Adipocyte (in vitro differentiated cells): ENCODE data around the gene SPINT1.
A peak's percentile ranks its signal among the peaks of the same experiment; 100 is the strongest.

Experiments used
- DNase-seq: peaks from one replicate; pipeline ENCODE4 v3.0.0-alpha.2; 2015; ENCODE audit warnings: low read depth
- H3K27me3 ChIP-seq: replicated peaks from 2 replicates; pipeline ENCODE4 v1.7.0; 2013; ENCODE audit warnings: mild to moderate bottlenecking, low read length, moderate library complexity; ENCODE audit not compliant: control insufficient read depth, insufficient read depth
- H3K36me3 ChIP-seq: 2 replicates; pipeline ENCODE4 v1.7.0; 2013; ENCODE audit warnings: low read length, mild to moderate bottlenecking, moderate library complexity; ENCODE audit not compliant: control insufficient read depth, insufficient read depth, severe bottlenecking
- H3K4me1 ChIP-seq: 2 replicates; pipeline ENCODE4 v1.7.0; 2013; ENCODE audit warnings: mild to moderate bottlenecking, low read length, moderate library complexity; ENCODE audit not compliant: control insufficient read depth, insufficient read depth
- H3K4me3 ChIP-seq: 2 replicates; pipeline ENCODE4 v1.7.0; 2013; ENCODE audit warnings: mild to moderate bottlenecking, low read length, moderate library complexity
- H3K9ac ChIP-seq: 2 replicates; pipeline ENCODE4 v1.7.0; 2013; ENCODE audit warnings: mild to moderate bottlenecking, low read length, moderate library complexity
- H3K9me3 ChIP-seq: 2 replicates; pipeline ENCODE4 v1.7.0; 2013; ENCODE audit warnings: mild to moderate bottlenecking, low read length, moderate library complexity; ENCODE audit not compliant: control insufficient read depth

Gene SPINT1

GRCh38 chr15:40881351-40881750 lies 37.5 kb downstream of the SPINT1 start:
- Histone ChIP-seq H3K9ac (no peak overlapping the region), H3K4me1 (no peaks in the 10 kb centered on the region), H3K4me3 (no peak overlapping the region), H3K36me3 (no peaks in the 10 kb centered on the region), H3K27me3 (no peaks in the 10 kb centered on the region), H3K9me3 (no peaks in the 10 kb centered on the region)
- no peak for DNase-seq

- no peak for DNase-seq
- Histone ChIP-seq H3K9ac (no peak overlapping the region), H3K4me3 (no peak overlapping the region), H3K27me3 (no peaks in the 10 kb centered on the region), H3K4me1 (no peaks in the 10 kb centered on the region), H3K36me3 (no peaks in the 10 kb centered on the region), H3K9me3 (no peaks in the 10 kb centered on the region)
Observed at GRCh38 chr15:40886586-40886985, 42.7 kb downstream of the SPINT1 start.

DNA sequence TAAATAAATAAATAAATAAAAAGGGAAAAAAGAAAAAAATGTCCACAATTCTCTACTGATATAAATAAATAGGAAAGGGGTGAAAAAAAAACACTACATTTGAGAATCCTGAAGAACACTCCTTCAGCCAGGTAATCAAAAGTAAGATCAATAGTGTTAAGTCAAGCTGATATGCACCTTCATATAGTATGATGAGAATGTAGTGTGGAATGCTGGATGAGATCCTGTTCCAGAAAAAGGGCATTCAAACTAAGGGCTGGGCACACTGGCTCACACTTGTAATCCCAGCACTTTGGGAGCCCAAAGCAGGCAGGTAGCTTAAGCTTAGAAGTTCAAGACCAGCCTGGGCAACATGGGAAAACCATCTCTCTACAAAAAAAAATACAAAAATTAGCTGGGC lies 45.3 kb downstream of the SPINT1 start:
- DNase-seq, result no peak
- Histone ChIP-seq H3K36me3 (no peaks in the 10 kb centered on the region), H3K4me1 (peaks cover 4% of the 10 kb centered on the region), H3K27me3 (no peaks in the 10 kb centered on the region), H3K9me3 (no peaks in the 10 kb centered on the region), H3K4me3 (no peak overlapping the region), H3K9ac (no peak overlapping the region)

- H3K27me3 ChIP-seq, result no peaks in the 10 kb centered on the region
- no peak for DNase-seq
- no peak overlapping the region for H3K4me3 ChIP-seq
- no peaks in the 10 kb centered on the region for H3K9me3 ChIP-seq
- H3K36me3 ChIP-seq, result no peaks in the 10 kb centered on the region
- H3K4me1 ChIP-seq, result peaks cover 14% of the 10 kb centered on the region
- H3K9ac ChIP-seq, result no peak overlapping the region
Observed at GRCh38 chr15:40891138-40891537, 47.3 kb downstream of the SPINT1 start.

- Histone ChIP-seq H3K4me1 (peaks cover 14% of the 10 kb centered on the region), H3K27me3 (no peaks in the 10 kb centered on the region), H3K9ac (no peak overlapping the region), H3K9me3 (no peaks in the 10 kb centered on the region), H3K36me3 (no peaks in the 10 kb centered on the region), H3K4me3 (no peak overlapping the region)
- peak; percentile 76 for DNase-seq
Observed at GRCh38 chr15:40891810-40892446, 48.1 kb downstream of the SPINT1 start.

GRCh38 chr15:40892447-40893012 lies 48.7 kb downstream of the SPINT1 start:
- Histone ChIP-seq H3K36me3 (peaks cover 5% of the 10 kb centered on the region), H3K4me1 (peaks cover 14% of the 10 kb centered on the region), H3K9me3 (no peaks in the 10 kb centered on the region), H3K9ac (no peak overlapping the region), H3K4me3 (no peak overlapping the region), H3K27me3 (no peaks in the 10 kb centered on the region)
- DNase-seq, result no peak

DNA sequence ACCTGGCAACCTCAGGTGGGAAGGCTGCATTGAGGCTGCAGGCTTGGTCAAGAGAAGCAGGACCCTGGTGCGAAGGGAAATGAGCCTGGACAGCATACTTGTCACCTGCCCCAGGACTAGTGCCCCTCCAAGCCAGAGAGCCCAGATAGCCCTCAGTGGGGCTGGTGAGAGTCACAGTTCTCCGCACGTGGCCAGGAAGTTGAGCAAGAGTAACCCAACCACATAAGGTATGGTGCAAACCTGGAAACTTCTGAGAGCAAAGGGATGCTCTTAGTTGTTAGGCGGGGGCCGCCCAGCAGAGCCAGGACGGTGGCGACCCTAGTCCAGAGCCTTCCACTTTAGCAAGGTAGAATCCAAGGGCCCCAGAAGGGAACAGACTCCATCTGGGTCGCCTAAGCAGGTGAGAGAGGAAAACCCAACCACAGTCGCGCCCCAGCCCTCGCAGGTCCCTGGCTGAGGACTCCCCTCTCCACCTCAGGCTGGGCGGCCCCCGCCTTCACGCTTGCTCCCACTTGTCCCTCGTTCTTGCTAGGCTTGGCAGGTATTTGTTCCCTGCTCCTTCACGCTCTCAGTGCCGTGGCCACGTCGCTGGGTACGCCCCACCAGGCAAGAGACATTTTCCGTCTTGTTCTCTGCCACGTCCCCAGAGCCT lies 49.3 kb downstream of the SPINT1 start:
- H3K4me3 ChIP-seq, result no peak overlapping the region
- no peaks in the 10 kb centered on the region for H3K9me3 ChIP-seq
- DNase-seq, result no peak
- H3K9ac ChIP-seq, result peak overlapping the region; percentile 84
- peaks cover 8% of the 10 kb centered on the region for H3K36me3 ChIP-seq
- H3K27me3 ChIP-seq, result no peaks in the 10 kb centered on the region
- peaks cover 14% of the 10 kb centered on the region for H3K4me1 ChIP-seq

DNA sequence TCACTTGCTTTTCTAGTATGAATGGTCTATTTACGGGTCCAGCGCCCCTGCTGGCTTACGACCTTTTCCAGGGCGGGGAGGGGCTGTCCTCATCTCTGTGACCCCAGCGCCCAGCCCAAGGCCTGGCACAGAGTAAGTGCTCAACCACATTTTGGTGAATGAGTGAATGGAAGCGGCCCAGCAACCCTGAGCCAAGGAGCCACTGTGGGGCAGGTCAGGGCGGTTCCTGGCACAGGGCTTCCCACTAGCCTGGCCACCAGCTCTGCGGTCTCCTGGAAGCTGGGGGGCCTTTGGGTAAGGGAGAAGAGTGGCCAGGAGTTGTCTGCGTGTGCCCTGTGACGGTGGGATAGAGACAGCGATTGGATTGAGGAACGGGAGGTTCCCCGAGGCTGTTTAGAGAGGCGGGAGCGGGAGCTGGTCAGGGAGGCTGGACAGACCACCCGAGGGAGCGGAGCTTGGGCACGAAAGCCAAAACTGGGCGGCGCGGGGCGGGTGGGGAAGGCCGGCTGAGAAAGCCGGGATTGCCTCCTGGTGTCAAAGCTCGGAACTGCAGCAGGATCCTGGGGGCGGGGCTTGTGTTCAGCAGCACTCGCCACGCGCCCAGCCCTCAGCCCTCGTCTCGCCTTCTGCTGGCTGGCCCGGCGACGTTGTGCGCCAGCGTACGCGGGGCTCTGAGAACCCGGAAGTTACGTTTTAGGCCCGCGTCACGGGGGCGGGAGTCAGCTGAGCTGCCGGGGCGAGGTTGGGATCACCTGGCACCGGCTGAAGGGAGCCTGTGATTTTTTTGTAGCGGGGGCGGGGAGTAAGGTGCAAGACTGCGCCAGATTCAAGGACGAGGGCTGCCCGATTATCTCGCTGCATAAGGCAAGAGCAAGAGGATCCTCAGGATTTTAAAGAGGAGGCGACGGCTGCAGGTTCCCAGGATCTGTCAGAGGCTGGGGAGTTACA lies 50.2 kb downstream of the SPINT1 start, which contains the start of gene VPS18:
Gene VPS18 (plus strand): TSS at position 718 of the 948 bp plus-strand sequence. CDS start 319 bp downstream, outside the sequence.
- Histone ChIP-seq H3K9me3 (no peaks in the 10 kb centered on the region), H3K4me3 (peak within 1 kb of the TSS; percentile 88), H3K27me3 (no peaks in the 10 kb centered on the region), H3K36me3 (peaks cover 16% of the 10 kb centered on the region), H3K4me1 (peaks cover 14% of the 10 kb centered on the region), H3K9ac (peak within 1 kb of the TSS; percentile 88)
- peak; percentile 99 for DNase-seq

- H3K4me3 ChIP-seq, result peak overlapping the region; percentile 88
- no peaks in the 10 kb centered on the region for H3K27me3 ChIP-seq
- H3K36me3 ChIP-seq, result peaks cover 25% of the 10 kb centered on the region
- no peaks in the 10 kb centered on the region for H3K9me3 ChIP-seq
- H3K4me1 ChIP-seq, result peaks cover 14% of the 10 kb centered on the region
- peak overlapping the region; percentile 88 for H3K9ac ChIP-seq
- DNase-seq, result peak; percentile 92
Observed at GRCh38 chr15:40894681-40895448, 51.0 kb downstream of the SPINT1 start.

DNA sequence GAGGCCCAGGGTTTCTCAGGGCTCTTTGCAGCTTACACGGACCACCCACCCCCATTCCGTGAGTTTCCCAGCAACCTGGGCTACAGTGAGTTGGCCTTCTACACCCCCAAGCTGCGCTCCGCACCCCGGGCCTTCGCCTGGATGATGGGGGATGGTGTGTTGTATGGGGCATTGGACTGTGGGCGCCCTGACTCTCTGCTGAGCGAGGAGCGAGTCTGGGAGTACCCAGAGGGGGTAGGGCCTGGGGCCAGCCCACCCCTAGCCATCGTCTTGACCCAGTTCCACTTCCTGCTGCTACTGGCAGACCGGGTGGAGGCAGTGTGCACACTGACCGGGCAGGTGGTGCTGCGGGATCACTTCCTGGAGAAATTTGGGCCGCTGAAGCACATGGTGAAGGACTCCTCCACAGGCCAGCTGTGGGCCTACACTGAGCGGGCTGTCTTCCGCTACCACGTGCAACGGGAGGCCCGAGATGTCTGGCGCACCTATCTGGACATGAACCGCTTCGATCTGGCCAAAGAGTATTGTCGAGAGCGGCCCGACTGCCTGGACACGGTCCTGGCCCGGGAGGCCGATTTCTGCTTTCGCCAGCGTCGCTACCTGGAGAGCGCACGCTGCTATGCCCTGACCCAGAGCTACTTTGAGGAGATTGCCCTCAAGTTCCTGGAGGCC lies 55.8 kb downstream of the SPINT1 start:
- no peak for DNase-seq
- Histone ChIP-seq H3K4me1 (peaks cover 10% of the 10 kb centered on the region), H3K9ac (no peak overlapping the region), H3K27me3 (no peaks in the 10 kb centered on the region), H3K9me3 (no peaks in the 10 kb centered on the region), H3K36me3 (peaks cover 59% of the 10 kb centered on the region), H3K4me3 (no peak overlapping the region)
